T-cell (primary cell): ENCODE measurements around the gene ABCA10. TPM values are rescaled to one million over a fixed set of nuclear protein-coding genes. Genes with fewer than 3 reads are reported as not detected.
"Not testable (repeated sequence)": the region's sequence is repeated elsewhere in the genome, so short reads cannot be mapped to it uniquely, and the experiment has no call there.

Experiments used
- ATAC-seq, 4 experiments: fragments of 200-7000 bp in 3 of 4; fragments of 150-1000 bp in 1 of 4; cut with Tn5 transposase; replicated peaks in 1 of 4; 1 replicate in 3 of 4; 2 replicates in 1 of 4; pipeline ENCODE4 v1.10.0; 2021; ENCODE audit warnings: moderate library complexity in 3 of 4, mild to moderate bottlenecking in 2 of 4, moderate number of reproducible peaks in 1 of 4
- CTCF ChIA-PET, 2 donors: fragments of 300-600 bp; sonication (Branson Sonifier 250); formaldehyde crosslinking; loops; one replicate each; lab custom pipeline; 2022; ENCODE audit warnings: antibody characterized with exemption in 2 of 2; lab: Charles Lee
- POLR2A ChIA-PET, 2 donors: fragments of 300-600 bp; sonication (Branson Sonifier 250); formaldehyde crosslinking; loops; one replicate each; lab custom pipeline; 2022; ENCODE audit warnings: antibody characterized with exemption in 2 of 2; lab: Charles Lee
- DNase-seq, 35 experiments: peaks; one replicate each; pipeline versions ENCODE4 v3.0.0 to v3.0.0-alpha.2; 2013 to 2023
- H3K27ac ChIP-seq: one replicate; pipeline ENCODE4 v1.5.1; 2013; ENCODE audit warnings: low read length
- H3K27me3 ChIP-seq, 2 experiments: replicated peaks in 1 of 2; 1 replicate in 1 of 2; 2 replicates in 1 of 2; pipeline versions ENCODE4 v1.6.1 to v1.7.0; 2013; ENCODE audit warnings: low read length in 1 of 2, mixed read lengths in 1 of 2; ENCODE audit not compliant: control insufficient read depth in 2 of 2, insufficient read depth in 2 of 2; ENCODE audit errors: extremely low read depth in 1 of 2
- H3K36me3 ChIP-seq, 2 donors: 1 replicate in 1 of 2; 2 replicates in 1 of 2; pipeline versions ENCODE4 v1.6.1 to v1.7.0; 2013; ENCODE audit warnings: low read length in 1 of 2; ENCODE audit not compliant: control insufficient read depth in 2 of 2, insufficient read depth in 1 of 2; ENCODE audit errors: extremely low read depth in 1 of 2
- H3K4me1 ChIP-seq, 2 experiments: 1 replicate in 1 of 2; 2 replicates in 1 of 2; pipeline versions ENCODE4 v1.6.1 to v1.7.0; 2013; ENCODE audit warnings: low read length in 2 of 2, mixed read lengths in 1 of 2; ENCODE audit not compliant: insufficient read depth in 2 of 2, control insufficient read depth in 1 of 2; ENCODE audit errors: extremely low read depth in 1 of 2
- H3K4me3 ChIP-seq, 2 donors: 1 replicate in 1 of 2; 2 replicates in 1 of 2; pipeline versions ENCODE4 v1.5.1 to v1.7.0; 2013; ENCODE audit warnings: mild to moderate bottlenecking in 2 of 2, low read length in 1 of 2, moderate library complexity in 1 of 2; ENCODE audit not compliant: control insufficient read depth in 1 of 2; ENCODE audit errors: extremely low read depth in 1 of 2
- H3K9me3 ChIP-seq: 2 replicates; pipeline ENCODE4 v1.7.0; 2013
- H3K27ac Mint-ChIP-seq, 2 donors: one replicate each; pipeline ENCODE4 v1.8.0; 2020 to 2021; ENCODE audit warnings: mild to moderate bottlenecking in 2 of 2, mixed read lengths in 2 of 2
- H3K27me3 Mint-ChIP-seq, 2 donors: one replicate each; pipeline ENCODE4 v1.8.0; 2021 to 2022; ENCODE audit warnings: mixed read lengths in 2 of 2
- H3K36me3 Mint-ChIP-seq: one replicate; pipeline ENCODE4 v1.8.0; 2021; ENCODE audit warnings: mixed read lengths
- H3K4me1 Mint-ChIP-seq, 3 donors: one replicate each; pipeline ENCODE4 v1.8.0; 2020 to 2022; ENCODE audit warnings: mixed read lengths in 3 of 3, mild to moderate bottlenecking in 1 of 3
- H3K4me3 Mint-ChIP-seq, 3 donors: one replicate each; pipeline ENCODE4 v1.8.0; 2020 to 2022; ENCODE audit warnings: mild to moderate bottlenecking in 3 of 3, mixed read lengths in 3 of 3, moderate library complexity in 3 of 3
- H3K9me3 Mint-ChIP-seq, 3 donors: one replicate each; pipeline ENCODE4 v1.8.0; 2020 to 2022; ENCODE audit warnings: mixed read lengths in 3 of 3
- WGBS: methylation state at CpG from one replicate; pipeline ENCODE4 v1.1.5; 2013; ENCODE audit warnings: missing lambda C conversion rate; ENCODE audit not compliant: insufficient coverage; 5-methylcytosine and 5-hydroxymethylcytosine counted together
- total RNA-seq, 35 experiments: library from RNA in 6 of 35; stranded (reverse) in 6 of 35; fragments of 120-200 nt in 1 of 35; gene quantifications; one replicate each; pipeline versions ENCODE4 v1.2.1 to v1.2.4 and lab custom pipeline; 2013 to 2026

ABCA10 gene
- total RNA-seq, 5 donors from 2014 or later (not counting 1 experiment from before 2014, with no cell fraction given), result 1.4 to 3.5 (median 1.6) TPM

DNA sequence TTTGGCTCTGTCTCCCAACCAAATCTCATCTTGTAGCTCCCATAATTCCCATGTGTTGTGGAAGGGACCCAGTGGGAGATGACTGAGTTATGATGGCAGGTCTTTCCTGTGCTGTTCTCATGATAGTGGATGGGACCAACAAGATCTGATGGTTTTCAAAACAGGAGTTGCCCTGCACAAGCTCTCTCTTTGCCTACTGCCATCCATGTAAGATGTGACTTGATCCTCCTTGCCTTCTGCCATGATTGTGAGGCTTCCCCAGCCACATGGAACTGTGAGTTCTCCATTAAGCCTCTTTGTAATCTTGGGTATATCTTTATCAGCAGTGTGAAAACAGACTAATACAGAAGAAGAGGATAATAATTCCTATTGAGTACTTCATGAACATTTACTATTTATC, 60.0 kb downstream of the ABCA10 start:
- H3K4me3 ChIP-seq, H3K27ac ChIP-seq, ATAC-seq, CTCF ChIA-PET, H3K27me3 Mint-ChIP-seq, POLR2A ChIA-PET, H3K36me3 ChIP-seq, H3K4me3 Mint-ChIP-seq, DNase-seq, H3K9me3 Mint-ChIP-seq, H3K4me1 Mint-ChIP-seq, H3K27me3 ChIP-seq, H3K4me1 ChIP-seq, H3K27ac Mint-ChIP-seq, H3K9me3 ChIP-seq: not testable (repeated sequence)
- H3K36me3 Mint-ChIP-seq, result peaks cover 14% of the 10 kb centered on the region

DNA sequence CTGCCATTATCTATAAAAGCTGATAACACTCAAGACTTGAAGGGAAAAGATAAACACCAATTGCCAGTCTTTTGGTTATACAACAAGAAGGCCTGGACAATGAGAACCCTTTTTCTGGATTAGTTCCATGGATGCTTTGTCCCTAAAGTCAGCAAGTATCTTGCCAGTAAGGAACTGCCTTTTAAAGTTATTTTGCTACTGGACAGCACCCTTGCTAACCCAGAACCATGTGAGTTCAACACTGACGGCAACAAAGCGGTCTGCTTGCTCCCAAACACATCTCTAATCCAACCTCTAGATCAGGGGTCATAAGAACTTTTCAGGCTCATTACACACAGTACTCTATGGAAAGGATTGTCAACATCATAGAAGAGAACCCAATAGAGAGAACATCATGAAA, 61.7 kb downstream of the ABCA10 start:
- Mint-ChIP-seq H3K4me1 (no peaks in the 10 kb centered on the region), H3K36me3 (peaks cover 14% of the 10 kb centered on the region), H3K4me3 (no peak overlapping the region), H3K9me3 (peaks cover 0 to 7% (median 0%) of the 10 kb centered on the region in 3 donors), H3K27ac (no peak overlapping the region), H3K27me3 (no peaks in the 10 kb centered on the region)
- H3K4me1 ChIP-seq, result no peaks in the 10 kb centered on the region
- H3K27ac ChIP-seq, result no peak overlapping the region
- H3K4me3 ChIP-seq, result no peak overlapping the region
- DNase-seq, result no peak
- no peaks in the 10 kb centered on the region for H3K27me3 ChIP-seq
- no peaks in the 10 kb centered on the region for H3K9me3 ChIP-seq
- WGBS, result no CpG with 5 or more reads among the region's 2 CpGs
- H3K36me3 ChIP-seq, result no peaks in the 10 kb centered on the region
- ATAC-seq, result no peak
- ChIA-PET CTCF (no interaction called here), POLR2A (no interaction called here)

DNA sequence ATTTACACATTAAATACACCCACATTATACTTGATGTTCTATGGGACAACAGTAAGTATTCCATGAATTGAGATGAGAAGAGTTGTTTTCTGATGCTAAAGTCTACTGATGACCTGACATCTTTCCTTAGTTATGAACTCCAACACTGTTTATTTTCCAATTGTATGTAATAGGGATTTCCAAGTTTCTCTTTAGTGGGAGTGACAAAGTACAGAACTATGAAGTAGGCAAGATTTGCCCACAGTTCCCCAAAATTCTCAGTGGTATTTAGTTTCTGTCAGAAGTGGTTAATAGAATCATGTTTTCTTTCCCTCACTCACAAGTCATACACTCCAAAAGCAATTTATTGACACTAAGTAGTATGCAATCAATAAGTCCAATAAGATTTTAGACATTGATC, 64.4 kb downstream of the ABCA10 start:
- POLR2A ChIA-PET, result no interaction called here

GRCh38 chr17:69159418-69159817, 69.2 kb downstream of the ABCA10 start:
- H3K36me3 ChIP-seq, result no peaks in the 10 kb centered on the region
- no peaks in the 10 kb centered on the region for H3K4me1 ChIP-seq
- no peak for ATAC-seq
- CTCF ChIA-PET, result no interaction called here
- H3K27ac ChIP-seq, result no peak overlapping the region
- no peaks in the 10 kb centered on the region for H3K27me3 ChIP-seq
- Mint-ChIP-seq H3K27me3 (no peaks in the 10 kb centered on the region), H3K9me3 (no peaks in the 10 kb centered on the region), H3K27ac (no peak overlapping the region), H3K36me3 (peaks cover 10% of the 10 kb centered on the region), H3K4me3 (no peak overlapping the region), H3K4me1 (no peaks in the 10 kb centered on the region)
- no peaks in the 10 kb centered on the region for H3K9me3 ChIP-seq
- no peak for DNase-seq
- no peak overlapping the region for H3K4me3 ChIP-seq
- POLR2A ChIA-PET, result no interaction called here

More for the DNA sequence above, 64.4 kb downstream of the ABCA10 start:
- no peaks in the 10 kb centered on the region for H3K27me3 ChIP-seq
- DNase-seq (no peak), ATAC-seq (no peak)
- peaks cover 0 to 7% (median 0%) of the 10 kb centered on the region in 3 donors for H3K9me3 Mint-ChIP-seq
- no peaks in the 10 kb centered on the region for H3K9me3 ChIP-seq
- H3K4me3 Mint-ChIP-seq, result no peak overlapping the region
- no peak overlapping the region for H3K27ac Mint-ChIP-seq
- H3K27me3 Mint-ChIP-seq, result no peaks in the 10 kb centered on the region
- H3K36me3 Mint-ChIP-seq, result peaks cover 12% of the 10 kb centered on the region
- CTCF ChIA-PET, result no interaction called here
- no peaks in the 10 kb centered on the region for H3K4me1 ChIP-seq
- H3K36me3 ChIP-seq, result no peaks in the 10 kb centered on the region
- H3K27ac ChIP-seq, result no peak overlapping the region
- H3K4me3 ChIP-seq, result no peak overlapping the region
- H3K4me1 Mint-ChIP-seq, result no peaks in the 10 kb centered on the region

DNA sequence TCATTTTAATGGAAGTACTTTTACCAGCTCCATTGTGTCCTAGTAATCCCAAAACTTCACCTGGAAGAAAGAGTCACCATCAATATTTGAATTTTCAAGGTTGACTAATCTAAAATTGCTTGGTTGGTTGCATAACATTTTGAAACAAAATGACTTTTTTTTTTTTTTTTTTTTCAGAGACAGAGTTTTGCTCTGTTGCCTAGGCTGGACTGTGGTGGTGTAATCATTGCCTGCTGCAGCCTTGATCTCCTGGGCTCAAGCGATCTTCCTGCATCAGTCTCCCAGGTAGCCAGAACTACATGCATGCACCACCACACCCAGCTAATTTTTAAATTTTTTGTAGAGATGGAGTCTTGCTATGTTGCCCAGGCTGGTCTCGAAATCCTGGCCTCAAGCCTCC, 74.4 kb downstream of the ABCA10 start:
- no peaks in the 10 kb centered on the region for H3K9me3 Mint-ChIP-seq
- H3K4me3 Mint-ChIP-seq, result no peak overlapping the region
- Histone ChIP-seq H3K27ac (no peak overlapping the region), H3K27me3 (no peaks in the 10 kb centered on the region), H3K4me3 (no peak overlapping the region), H3K4me1 (no peaks in the 10 kb centered on the region), H3K9me3 (no peaks in the 10 kb centered on the region), H3K36me3 (no peaks in the 10 kb centered on the region)
- DNase-seq, result no peak
- no peaks in the 10 kb centered on the region for H3K4me1 Mint-ChIP-seq
- 60% methylated on average over 1 of the region's 2 CpGs for WGBS
- ATAC-seq, result no peak
- H3K27ac Mint-ChIP-seq, result no peak overlapping the region
- CTCF ChIA-PET, result no interaction called here
- H3K27me3 Mint-ChIP-seq, result no peaks in the 10 kb centered on the region
- peaks cover 28% of the 10 kb centered on the region for H3K36me3 Mint-ChIP-seq
- POLR2A ChIA-PET, result no interaction called here

DNA sequence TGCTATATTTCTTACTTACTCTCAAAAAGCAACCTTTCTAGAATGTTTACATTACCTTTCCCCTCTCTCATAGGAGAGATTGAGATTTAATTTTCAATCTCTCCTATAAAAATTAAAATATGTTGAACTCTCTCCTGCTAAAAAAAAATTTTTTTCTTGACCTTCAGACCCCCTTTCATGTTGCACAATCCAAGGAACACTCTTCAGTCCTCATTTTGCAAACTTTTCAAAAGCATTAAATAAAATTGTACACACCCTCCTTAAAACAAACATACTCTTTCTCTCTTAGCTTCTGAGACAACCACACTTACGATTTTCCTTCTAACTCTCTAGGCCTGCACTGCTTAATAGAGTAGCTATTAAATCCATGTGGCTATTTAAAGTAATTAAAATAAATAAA, 78.3 kb downstream of the ABCA10 start:
- Histone ChIP-seq H3K9me3 (no peaks in the 10 kb centered on the region), H3K27me3 (no peaks in the 10 kb centered on the region), H3K36me3 (no peaks in the 10 kb centered on the region), H3K4me3 (no peak overlapping the region), H3K27ac (no peak overlapping the region), H3K4me1 (no peaks in the 10 kb centered on the region)
- DNase-seq, result no peak
- no peak for ATAC-seq
- no peak overlapping the region for H3K4me3 Mint-ChIP-seq
- ChIA-PET POLR2A (no interaction called here), CTCF (interaction anchor here in 1 of 2 donors (0.6 kb wide), 1 partner anchor 344 kb away, joined by 3 read pairs; no protein-coding TSS in a partner anchor)
- H3K27ac Mint-ChIP-seq, result no peak overlapping the region
- no peaks in the 10 kb centered on the region for H3K9me3 Mint-ChIP-seq
- WGBS, result no CpG with 5 or more reads among the region's 1 CpG
- peaks cover 29% of the 10 kb centered on the region for H3K36me3 Mint-ChIP-seq
- H3K4me1 Mint-ChIP-seq, result no peaks in the 10 kb centered on the region
- no peaks in the 10 kb centered on the region for H3K27me3 Mint-ChIP-seq

GRCh38 chr17:69147460-69147859, 81.2 kb downstream of the ABCA10 start:
- DNase-seq, result no peak
- 62% methylated on average over 2 of the region's 2 CpGs for WGBS
- POLR2A ChIA-PET, result no interaction called here

More at GRCh38 chr17:69147460-69147859, 81.2 kb downstream of the ABCA10 start:
- Mint-ChIP-seq H3K27ac (no peak overlapping the region), H3K27me3 (peaks cover 3 to 6% of the 10 kb centered on the region in 2 donors), H3K9me3 (no peaks in the 10 kb centered on the region), H3K4me1 (no peaks in the 10 kb centered on the region), H3K4me3 (no peak overlapping the region), H3K36me3 (peaks cover 23% of the 10 kb centered on the region)
- Histone ChIP-seq H3K4me1 (no peaks in the 10 kb centered on the region), H3K4me3 (no peak overlapping the region), H3K36me3 (no peaks in the 10 kb centered on the region), H3K27ac (no peak overlapping the region), H3K27me3 (no peaks in the 10 kb centered on the region), H3K9me3 (no peaks in the 10 kb centered on the region)
- ATAC-seq, result no peak
- CTCF ChIA-PET, result no interaction called here
